HepG2 (cell line): ENCODE measurements around the gene GPN2. TPM values are rescaled to one million over a fixed set of nuclear protein-coding genes. Genes with fewer than 3 reads are reported as not detected.
"Not testable (repeated sequence)": the region's sequence is repeated elsewhere in the genome, so short reads cannot be mapped to it uniquely, and the experiment has no call there.

Experiments used
- ATF2 ChIP-seq: sonication (generic); formaldehyde crosslinking; IDR thresholded peaks from 2 replicates; pipeline ENCODE4 v1.4.0; 2020; ENCODE audit warnings: missing genetic modification reagents
- FOXA1 ChIP-seq, 2 experiments: fragments of 450-650 bp in 1 of 2; sonication (generic) in 1 of 2; formaldehyde crosslinking in 1 of 2; IDR thresholded peaks; 2 replicates each; pipeline versions ENCODE4 v1.4.0 to v1.6.1; 2016 to 2020; ENCODE audit warnings: missing genetic modification reagents in 1 of 2
- KDM2A ChIP-seq: sonication (generic); formaldehyde crosslinking; IDR thresholded peaks from 2 replicates; pipeline ENCODE4 v1.4.0; 2020; ENCODE audit warnings: low read depth, missing genetic modification reagents, borderline replicate concordance
- NAIF1 ChIP-seq: sonication (generic); formaldehyde crosslinking; IDR thresholded peaks from 2 replicates; pipeline ENCODE4 v1.5.0; 2020; ENCODE audit warnings: mild to moderate bottlenecking, missing genetic modification reagents, borderline replicate concordance
- NCOA2 ChIP-seq: sonication (generic); formaldehyde crosslinking; IDR thresholded peaks from 2 replicates; pipeline ENCODE4 v1.8.0; 2022; ENCODE audit warnings: inconsistent platforms
- POGZ ChIP-seq: sonication (generic); formaldehyde crosslinking; IDR thresholded peaks from 2 replicates; pipeline ENCODE4 v1.4.0; 2020; ENCODE audit warnings: mild to moderate bottlenecking, missing genetic modification reagents
- RARA ChIP-seq: IDR thresholded peaks from 2 replicates; pipeline ENCODE4 v1.6.1; 2016; ENCODE audit warnings: missing genetic modification reagents, missing compliant biosample characterization
- YEATS4 ChIP-seq: sonication (generic); formaldehyde crosslinking; IDR thresholded peaks from 2 replicates; pipeline ENCODE4 v1.4.0; 2020; ENCODE audit warnings: missing genetic modification reagents, borderline replicate concordance
- ZFP36L1 ChIP-seq: sonication (generic); formaldehyde crosslinking; IDR thresholded peaks from 2 replicates; pipeline ENCODE4 v1.8.0; 2022; ENCODE audit warnings: mild to moderate bottlenecking, missing genetic modification reagents, moderate library complexity
- ZMYM3 ChIP-seq: sonication (generic); formaldehyde crosslinking; IDR thresholded peaks from 2 replicates; pipeline ENCODE4 v1.5.1; 2020; ENCODE audit warnings: mild to moderate bottlenecking, missing genetic modification reagents
- ZNF264 ChIP-seq: sonication (generic); formaldehyde crosslinking; IDR thresholded peaks from 2 replicates; pipeline ENCODE4 v1.4.0; 2020; ENCODE audit warnings: missing genetic modification reagents
- polyA plus RNA-seq, 8 experiments: library from polyadenylated mRNA; depleted of rRNA in 3 of 8; stranded (reverse) in 7 of 8; unstranded in 1 of 8; fragments of >200 nt; fragmentation: Illumina TruSeq in 4 of 8; extraction: Trizol in 4 of 8; gene quantifications; 2 replicates each; pipeline versions ENCODE4 v1.2.1 to v1.2.3, GENCODE V29; 2011 to 2016; ENCODE audit warnings: low read depth in 4 of 8, missing spikeins in 1 of 8, mixed read lengths in 1 of 8; ENCODE audit not compliant: insufficient read depth in 1 of 8
- total RNA-seq, 5 experiments: library from RNA; depleted of rRNA; stranded (reverse); fragments of >200 nt; fragmentation: Illumina TruSeq; extraction: Trizol; gene quantifications; 2 replicates each; pipeline ENCODE4 v1.2.3, GENCODE V29; 2016; ENCODE audit warnings: low read depth in 1 of 5
- TF ChIP-seq, protein P1 (sequence below): IDR thresholded peaks from 2 replicates; pipeline ENCODE4 v1.6.1; 2018; ENCODE audit warnings: missing genetic modification reagents, mild to moderate bottlenecking, missing compliant biosample characterization
- TF ChIP-seq, protein P2 (sequence below): sonication (generic); formaldehyde crosslinking; IDR thresholded peaks from 2 replicates; pipeline ENCODE4 v1.5.1; 2020; ENCODE audit warnings: mild to moderate bottlenecking, missing genetic modification reagents
- TF ChIP-seq, protein P3 (sequence below): sonication (generic); formaldehyde crosslinking; IDR thresholded peaks from 2 replicates; pipeline ENCODE4 v1.5.1; 2020; ENCODE audit warnings: mild to moderate bottlenecking, missing genetic modification reagents, moderate library complexity
- TF ChIP-seq, protein P4 (sequence below): sonication (generic); formaldehyde crosslinking; IDR thresholded peaks from 2 replicates; pipeline ENCODE4 v1.9.0; 2022; ENCODE audit warnings: missing genetic modification reagents, mild to moderate bottlenecking, borderline replicate concordance

Gene GPN2
- total and polyA plus RNA-seq, 2 of the 13 experiments (the other 11 are each of a cell fraction or from before 2014, with no cell fraction given): 19.3 to 38.9 TPM

DNA sequence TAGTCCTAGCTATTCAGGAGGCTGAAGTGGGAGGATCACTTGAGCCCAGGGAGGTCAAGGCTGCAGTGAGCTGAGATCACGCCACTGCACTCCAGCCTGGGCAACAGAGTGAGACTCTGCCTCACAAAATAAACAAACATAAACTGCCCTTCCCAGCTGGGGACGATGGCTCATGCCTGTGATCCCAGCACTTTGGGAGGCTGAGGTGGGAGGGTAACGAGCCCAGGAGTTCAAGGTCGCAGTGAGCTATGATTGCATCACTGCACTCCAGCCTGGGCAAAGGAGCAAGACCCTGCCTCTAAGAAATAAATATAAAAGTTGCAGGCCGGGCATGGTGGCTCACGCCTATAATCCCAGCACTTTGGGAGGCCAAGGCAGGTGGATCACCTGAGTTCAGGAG is 8.5 kb downstream of the GPN2 start (continued):
- TF ChIP-seq ZFP36L1: peak; percentile 21; the same call in 1 of the 2 replicates
- peak; percentile 56 for TF ChIP-seq YEATS4
- TF ChIP-seq, protein P1, sequence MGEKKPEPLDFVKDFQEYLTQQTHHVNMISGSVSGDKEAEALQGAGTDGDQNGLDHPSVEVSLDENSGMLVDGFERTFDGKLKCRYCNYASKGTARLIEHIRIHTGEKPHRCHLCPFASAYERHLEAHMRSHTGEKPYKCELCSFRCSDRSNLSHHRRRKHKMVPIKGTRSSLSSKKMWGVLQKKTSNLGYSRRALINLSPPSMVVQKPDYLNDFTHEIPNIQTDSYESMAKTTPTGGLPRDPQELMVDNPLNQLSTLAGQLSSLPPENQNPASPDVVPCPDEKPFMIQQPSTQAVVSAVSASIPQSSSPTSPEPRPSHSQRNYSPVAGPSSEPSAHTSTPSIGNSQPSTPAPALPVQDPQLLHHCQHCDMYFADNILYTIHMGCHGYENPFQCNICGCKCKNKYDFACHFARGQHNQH (CRISPR knock-in tag): peak; percentile 82
- TF ChIP-seq, protein P2, sequence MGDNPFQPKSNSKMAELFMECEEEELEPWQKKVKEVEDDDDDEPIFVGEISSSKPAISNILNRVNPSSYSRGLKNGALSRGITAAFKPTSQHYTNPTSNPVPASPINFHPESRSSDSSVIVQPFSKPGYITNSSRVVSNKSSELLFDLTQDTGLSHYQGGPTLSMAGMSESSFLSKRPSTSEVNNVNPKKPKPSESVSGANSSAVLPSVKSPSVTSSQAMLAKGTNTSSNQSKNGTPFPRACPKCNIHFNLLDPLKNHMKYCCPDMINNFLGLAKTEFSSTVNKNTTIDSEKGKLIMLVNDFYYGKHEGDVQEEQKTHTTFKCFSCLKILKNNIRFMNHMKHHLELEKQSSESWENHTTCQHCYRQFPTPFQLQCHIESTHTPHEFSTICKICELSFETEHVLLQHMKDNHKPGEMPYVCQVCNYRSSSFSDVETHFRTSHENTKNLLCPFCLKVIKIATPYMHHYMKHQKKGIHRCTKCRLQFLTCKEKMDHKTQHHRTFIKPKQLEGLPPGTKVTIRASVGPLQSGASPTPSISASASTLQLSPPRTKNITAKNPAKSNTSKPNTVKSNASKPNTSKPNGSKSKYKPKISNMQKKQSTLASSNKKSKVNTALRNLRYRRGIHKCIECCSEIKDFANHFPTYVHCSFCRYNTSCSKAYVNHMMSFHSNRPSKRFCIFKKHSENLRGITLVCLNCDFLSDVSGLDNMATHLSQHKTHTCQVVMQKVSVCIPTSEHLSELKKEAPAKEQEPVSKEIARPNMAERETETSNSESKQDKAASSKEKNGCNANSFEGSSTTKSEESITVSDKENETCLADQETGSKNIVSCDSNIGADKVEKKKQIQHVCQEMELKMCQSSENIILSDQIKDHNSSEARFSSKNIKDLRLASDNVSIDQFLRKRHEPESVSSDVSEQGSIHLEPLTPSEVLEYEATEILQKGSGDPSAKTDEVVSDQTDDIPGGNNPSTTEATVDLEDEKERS: peak; percentile 83
- not testable (repeated sequence) for TF ChIP-seq FOXA1 (IDR thresholded peaks at IDR 0.05)
- TF ChIP-seq FOXA1 (CRISPR knock-in tag; IDR thresholded peaks at IDR 0.05): peak; percentile 83
- TF ChIP-seq, protein P3, sequence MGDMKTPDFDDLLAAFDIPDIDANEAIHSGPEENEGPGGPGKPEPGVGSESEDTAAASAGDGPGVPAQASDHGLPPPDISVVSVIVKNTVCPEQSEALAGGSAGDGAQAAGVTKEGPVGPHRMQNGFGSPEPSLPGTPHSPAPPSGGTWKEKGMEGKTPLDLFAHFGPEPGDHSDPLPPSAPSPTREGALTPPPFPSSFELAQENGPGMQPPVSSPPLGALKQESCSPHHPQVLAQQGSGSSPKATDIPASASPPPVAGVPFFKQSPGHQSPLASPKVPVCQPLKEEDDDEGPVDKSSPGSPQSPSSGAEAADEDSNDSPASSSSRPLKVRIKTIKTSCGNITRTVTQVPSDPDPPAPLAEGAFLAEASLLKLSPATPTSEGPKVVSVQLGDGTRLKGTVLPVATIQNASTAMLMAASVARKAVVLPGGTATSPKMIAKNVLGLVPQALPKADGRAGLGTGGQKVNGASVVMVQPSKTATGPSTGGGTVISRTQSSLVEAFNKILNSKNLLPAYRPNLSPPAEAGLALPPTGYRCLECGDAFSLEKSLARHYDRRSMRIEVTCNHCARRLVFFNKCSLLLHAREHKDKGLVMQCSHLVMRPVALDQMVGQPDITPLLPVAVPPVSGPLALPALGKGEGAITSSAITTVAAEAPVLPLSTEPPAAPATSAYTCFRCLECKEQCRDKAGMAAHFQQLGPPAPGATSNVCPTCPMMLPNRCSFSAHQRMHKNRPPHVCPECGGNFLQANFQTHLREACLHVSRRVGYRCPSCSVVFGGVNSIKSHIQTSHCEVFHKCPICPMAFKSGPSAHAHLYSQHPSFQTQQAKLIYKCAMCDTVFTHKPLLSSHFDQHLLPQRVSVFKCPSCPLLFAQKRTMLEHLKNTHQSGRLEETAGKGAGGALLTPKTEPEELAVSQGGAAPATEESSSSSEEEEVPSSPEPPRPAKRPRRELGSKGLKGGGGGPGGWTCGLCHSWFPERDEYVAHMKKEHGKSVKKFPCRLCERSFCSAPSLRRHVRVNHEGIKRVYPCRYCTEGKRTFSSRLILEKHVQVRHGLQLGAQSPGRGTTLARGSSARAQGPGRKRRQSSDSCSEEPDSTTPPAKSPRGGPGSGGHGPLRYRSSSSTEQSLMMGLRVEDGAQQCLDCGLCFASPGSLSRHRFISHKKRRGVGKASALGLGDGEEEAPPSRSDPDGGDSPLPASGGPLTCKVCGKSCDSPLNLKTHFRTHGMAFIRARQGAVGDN (CRISPR knock-in tag): peak; percentile 62
- peak; percentile 97 for TF ChIP-seq ZMYM3
- TF ChIP-seq, protein P4, sequence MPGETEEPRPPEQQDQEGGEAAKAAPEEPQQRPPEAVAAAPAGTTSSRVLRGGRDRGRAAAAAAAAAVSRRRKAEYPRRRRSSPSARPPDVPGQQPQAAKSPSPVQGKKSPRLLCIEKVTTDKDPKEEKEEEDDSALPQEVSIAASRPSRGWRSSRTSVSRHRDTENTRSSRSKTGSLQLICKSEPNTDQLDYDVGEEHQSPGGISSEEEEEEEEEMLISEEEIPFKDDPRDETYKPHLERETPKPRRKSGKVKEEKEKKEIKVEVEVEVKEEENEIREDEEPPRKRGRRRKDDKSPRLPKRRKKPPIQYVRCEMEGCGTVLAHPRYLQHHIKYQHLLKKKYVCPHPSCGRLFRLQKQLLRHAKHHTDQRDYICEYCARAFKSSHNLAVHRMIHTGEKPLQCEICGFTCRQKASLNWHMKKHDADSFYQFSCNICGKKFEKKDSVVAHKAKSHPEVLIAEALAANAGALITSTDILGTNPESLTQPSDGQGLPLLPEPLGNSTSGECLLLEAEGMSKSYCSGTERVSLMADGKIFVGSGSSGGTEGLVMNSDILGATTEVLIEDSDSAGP: peak; percentile 29; the same call in 1 of the 2 replicates
- TF ChIP-seq RARA (CRISPR knock-in tag): peak; percentile 92
- peak; percentile 78; the same call in 1 of the 2 replicates for TF ChIP-seq ZNF264 (CRISPR knock-in tag)
- TF ChIP-seq NCOA2 (CRISPR knock-in tag): peak; percentile 63
- TF ChIP-seq POGZ (CRISPR knock-in tag): peak; percentile 90
- TF ChIP-seq ATF2 (CRISPR knock-in tag): peak; percentile 62; the same call in 1 of the 2 replicates
- peak; percentile 47; the same call in 1 of the 2 replicates for TF ChIP-seq KDM2A (CRISPR knock-in tag)
- peak; percentile 93; the same call in 1 of the 2 replicates for TF ChIP-seq NAIF1 (CRISPR knock-in tag)
